HepG2 (cell line): ENCODE data around the gene ST8SIA6. TPM values are rescaled to one million over a fixed set of nuclear protein-coding genes. Genes with fewer than 3 reads are reported as not detected.

ENCODE experiments used
- ATAC-seq: fragments of 200-7000 bp; cut with Tn5 transposase; 3 replicates; pipeline ENCODE4 v1.9.1; 2020; ENCODE audit warnings: mild to moderate bottlenecking, moderate library complexity
- BruUV-seq: library from RNA; stranded (reverse); fragments of 400-500 nt; replicated peaks from 2 replicates; lab custom pipeline; 2021; lab: Mats Ljungman, UMichigan
- CTCF ChIA-PET: fragments of 300-600 bp; formaldehyde crosslinking; extraction: SDS; loops from one replicate; lab custom pipeline; 2021; ENCODE audit warnings: low total read pairs, inconsistent platforms, low intra/inter-chr PET ratio; lab: Yijun Ruan, JAX
- POLR2A ChIA-PET: fragments of 350-600 bp; sonication (Branson Sonifier 250); formaldehyde crosslinking; loops from one replicate; lab custom pipeline; 2020; ENCODE audit warnings: antibody characterized with exemption, inconsistent platforms; lab: Yijun Ruan, JAX
- DNase-seq: peaks from one replicate; pipeline ENCODE4 v3.0.0-alpha.2; 2015; ENCODE audit warnings: low spot score
- FAIRE-seq: peaks from 3 replicates; lab custom pipeline; 2011; peaks lifted over from hg19 to GRCh38; lab: Jason Lieb, UNC
- H2AFZ ChIP-seq: one replicate; pipeline ENCODE4 v1.6.1; 2011; ENCODE audit warnings: low read length, inconsistent platforms
- H3K27ac ChIP-seq: fragments of 300-600 bp; 3 replicates; pipeline ENCODE4 v1.8.0; 2011; ENCODE audit warnings: mixed run types, mild to moderate bottlenecking, mixed read lengths, low read length, inconsistent platforms; ENCODE audit not compliant: insufficient read depth; ENCODE audit errors: extremely low read length
- H3K27me3 ChIP-seq, 2 experiments: fragments of 200-600 bp in 1 of 2; 2 replicates in 1 of 2; 3 replicates in 1 of 2; pipeline versions ENCODE4 v1.6.0 to v1.8.0; 2011; ENCODE audit warnings: low read length in 2 of 2, mild to moderate bottlenecking in 2 of 2, moderate library complexity in 2 of 2, inconsistent platforms in 1 of 2; ENCODE audit not compliant: insufficient read depth in 2 of 2, control insufficient read depth in 1 of 2
- H3K36me3 ChIP-seq, 2 experiments: fragments of 200-600 bp in 1 of 2; replicated peaks in 1 of 2; 2 replicates in 1 of 2; 3 replicates in 1 of 2; pipeline versions ENCODE4 v1.5.1 to v1.8.0; 2011; ENCODE audit warnings: low read length in 2 of 2, inconsistent platforms in 1 of 2; ENCODE audit not compliant: insufficient read depth in 2 of 2, control insufficient read depth in 1 of 2
- H3K4me1 ChIP-seq: 2 replicates; pipeline ENCODE4 v1.5.1; 2012; ENCODE audit warnings: low read length, inconsistent platforms; ENCODE audit not compliant: insufficient read depth
- H3K4me2 ChIP-seq: 2 replicates; pipeline ENCODE4 v1.6.0; 2011; ENCODE audit warnings: low read depth, low read length, inconsistent platforms
- H3K4me3 ChIP-seq, 3 experiments: fragments of 200-600 bp in 1 of 3; sonication (generic), shearing (Covaris generic) in 1 of 3; replicated peaks in 1 of 3; 2 replicates each; pipeline ENCODE4 v1.5.1; 2011 to 2016; ENCODE audit warnings: low read length in 3 of 3, inconsistent platforms in 2 of 3, low read depth in 2 of 3, mild to moderate bottlenecking in 2 of 3, control low read depth in 1 of 3, mixed read lengths in 1 of 3; ENCODE audit not compliant: insufficient read depth in 1 of 3
- H3K79me2 ChIP-seq: one replicate; pipeline ENCODE4 v1.6.1; 2011; ENCODE audit warnings: low read length, inconsistent platforms; ENCODE audit not compliant: insufficient read depth
- H3K9ac ChIP-seq: 2 replicates; pipeline ENCODE4 v1.6.0; 2011; ENCODE audit warnings: mild to moderate bottlenecking, low read depth, low read length, inconsistent platforms; ENCODE audit not compliant: insufficient read depth
- H3K9me3 ChIP-seq: 2 replicates; pipeline ENCODE4 v1.5.1; 2012; ENCODE audit warnings: mild to moderate bottlenecking, low read length
- H4K20me1 ChIP-seq: 2 replicates; pipeline ENCODE4 v1.6.0; 2011; ENCODE audit warnings: inconsistent platforms, mild to moderate bottlenecking, low read length, moderate library complexity; ENCODE audit not compliant: insufficient read depth
- ARNTL ChIP-seq: sonication (generic); formaldehyde crosslinking; IDR thresholded peaks from 2 replicates; pipeline ENCODE4 v1.4.0; 2020; ENCODE audit warnings: mild to moderate bottlenecking, missing genetic modification reagents
- HOXA9 ChIP-seq: sonication (generic); formaldehyde crosslinking; IDR thresholded peaks from 2 replicates; pipeline ENCODE4 v1.8.1; 2022; ENCODE audit warnings: missing genetic modification reagents, mild to moderate bottlenecking, moderate library complexity, borderline replicate concordance
- SMAD1 ChIP-seq: sonication (generic); formaldehyde crosslinking; IDR thresholded peaks from 2 replicates; pipeline ENCODE4 v1.4.0; 2020; ENCODE audit warnings: missing genetic modification reagents, low read depth, mild to moderate bottlenecking, borderline replicate concordance
- SMAD9 ChIP-seq: sonication (generic); formaldehyde crosslinking; IDR thresholded peaks from 2 replicates; pipeline ENCODE4 v1.5.1; 2020; ENCODE audit warnings: mild to moderate bottlenecking, missing genetic modification reagents
- SRSF4 ChIP-seq: fragments of 200-400 bp; formaldehyde crosslinking; IDR thresholded peaks from one replicate; pipeline ENCODE4 v1.6.1; 2018; ENCODE audit warnings: mild to moderate bottlenecking, low read depth, low read length, moderate library complexity; ENCODE audit not compliant: poor library complexity, severe bottlenecking
- STAT6 ChIP-seq: sonication (generic); formaldehyde crosslinking; IDR thresholded peaks from 2 replicates; pipeline ENCODE4 v1.4.0; 2020; ENCODE audit warnings: missing genetic modification reagents, mild to moderate bottlenecking, borderline replicate concordance
- SUZ12 ChIP-seq: fragments of 150-350 bp; IDR thresholded peaks from 2 replicates; pipeline ENCODE4 v1.6.1; 2014; ENCODE audit warnings: low read depth, low read length
- ZBTB25 ChIP-seq: IDR thresholded peaks from 2 replicates; pipeline ENCODE4 v1.6.1; 2018; ENCODE audit warnings: missing genetic modification reagents
- ZFP90 ChIP-seq: sonication (generic); formaldehyde crosslinking; IDR thresholded peaks from 2 replicates; pipeline ENCODE4 v1.8.0; 2022; ENCODE audit warnings: missing genetic modification reagents, mild to moderate bottlenecking, inconsistent platforms, borderline replicate concordance
- ZNF30 ChIP-seq: sonication (generic); formaldehyde crosslinking; IDR thresholded peaks from 2 replicates; pipeline ENCODE4 v1.5.0; 2020; ENCODE audit warnings: mild to moderate bottlenecking, missing genetic modification reagents
- ZNF496 ChIP-seq: sonication (generic); formaldehyde crosslinking; IDR thresholded peaks from 2 replicates; pipeline ENCODE4 v1.8.1; 2023; ENCODE audit warnings: mild to moderate bottlenecking, moderate library complexity, missing genetic modification reagents; ENCODE audit not compliant: insufficient replicate concordance
- WGBS: methylation state at CpG from one replicate; pipeline ENCODE4 v1.1.6; 2017; ENCODE audit warnings: low lambda C conversion rate; 5-methylcytosine and 5-hydroxymethylcytosine counted together
- in situ Hi-C: cut with HindIII; loops from 2 replicates; pipeline ENCODE4 v1.10.0; 2017; ENCODE audit warnings: low pct_unique_long_range_greater_than_20kb; ENCODE audit not compliant: extremely low pct_ligation_motif_present
- intact Hi-C: fragments of 100-400 bp; cut with micrococcal nuclease; formaldehyde crosslinking; loops from one replicate; pipeline ENCODE4 v1.10.0; 2022; ENCODE audit not compliant: unreplicated experiment
- polyA plus RNA-seq, 8 experiments: library from polyadenylated mRNA; depleted of rRNA in 3 of 8; stranded (reverse) in 7 of 8; unstranded in 1 of 8; fragments of >200 nt; fragmentation: Illumina TruSeq in 4 of 8; extraction: Trizol in 4 of 8; gene quantifications; 2 replicates each; pipeline versions ENCODE4 v1.2.1 to v1.2.3, GENCODE V29; 2011 to 2016; ENCODE audit warnings: low read depth in 4 of 8, missing spikeins in 1 of 8, mixed read lengths in 1 of 8; ENCODE audit not compliant: insufficient read depth in 1 of 8
- total RNA-seq, 5 experiments: library from RNA; depleted of rRNA; stranded (reverse); fragments of >200 nt; fragmentation: Illumina TruSeq; extraction: Trizol; gene quantifications; 2 replicates each; pipeline ENCODE4 v1.2.3, GENCODE V29; 2016; ENCODE audit warnings: low read depth in 1 of 5
- TF ChIP-seq, protein P1 (sequence below): sonication (generic); formaldehyde crosslinking; IDR thresholded peaks from 2 replicates; pipeline ENCODE4 v1.8.1; 2023; ENCODE audit warnings: mild to moderate bottlenecking, inconsistent platforms, moderate library complexity, missing genetic modification reagents, borderline replicate concordance
- TF ChIP-seq, protein P2 (sequence below): sonication (generic); formaldehyde crosslinking; IDR thresholded peaks from 2 replicates; pipeline ENCODE4 v1.5.0; 2020; ENCODE audit warnings: missing genetic modification reagents

The ST8SIA6 gene
- total and polyA plus RNA-seq, 2 of the 13 experiments (the other 11 are each of a cell fraction or from before 2014, with no cell fraction given), result not detected

GRCh38 chr10:17476073-17476472, 21.7 kb upstream of the ST8SIA6 start:
- H3K4me1 ChIP-seq, result no peaks in the 10 kb centered on the region
- in situ Hi-C loops (no loop called here), intact Hi-C loops (no loop called here)
- ChIA-PET CTCF (no interaction called here), POLR2A (no interaction called here)
- H3K36me3 ChIP-seq, result no peaks in the 10 kb centered on the region
- H3K9ac ChIP-seq, result no peak overlapping the region
- no TSS peak for BruUV-seq
- DNase-seq (no peak), ATAC-seq (no peak), FAIRE-seq (no peak)
- H3K4me3 ChIP-seq, result no peak overlapping the region
- no peak overlapping the region for H3K4me2 ChIP-seq
- peaks cover 0 to 4% of the 10 kb centered on the region in 2 experiments; a peak in 1 of 5 replicates for H3K27me3 ChIP-seq
- no peaks in the 10 kb centered on the region for H3K9me3 ChIP-seq
- WGBS, result 0% methylated on average over 1 of the region's 1 CpG
- H4K20me1 ChIP-seq, result no peaks in the 10 kb centered on the region
- H2AFZ ChIP-seq, result no peak overlapping the region
- no peak overlapping the region for H3K27ac ChIP-seq
- no peaks in the 10 kb centered on the region for H3K79me2 ChIP-seq
- TF ChIP-seq ZNF30, result no peak
- TF ChIP-seq, protein P1, sequence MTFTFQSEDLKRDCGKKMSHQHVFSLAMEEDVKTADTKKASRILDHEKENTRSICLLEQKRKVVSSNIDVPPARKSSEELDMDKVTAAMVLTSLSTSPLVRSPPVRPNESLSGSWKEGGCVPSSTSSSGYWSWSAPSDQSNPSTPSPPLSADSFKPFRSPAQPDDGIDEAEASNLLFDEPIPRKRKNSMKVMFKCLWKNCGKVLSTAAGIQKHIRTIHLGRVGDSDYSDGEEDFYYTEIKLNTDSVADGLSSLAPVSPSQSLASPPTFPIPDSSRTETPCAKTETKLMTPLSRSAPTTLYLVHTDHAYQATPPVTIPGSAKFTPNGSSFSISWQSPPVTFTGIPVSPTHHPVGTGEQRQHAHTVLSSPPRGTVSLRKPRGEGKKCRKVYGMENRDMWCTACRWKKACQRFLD, result no peak
- TF ChIP-seq ZNF496 (CRISPR knock-in tag), result no peak
- TF ChIP-seq SRSF4, result no peak
- TF ChIP-seq HOXA9, result no peak
- no peak for TF ChIP-seq SMAD9
- TF ChIP-seq SMAD1 (CRISPR knock-in tag), result no peak
- no peak for TF ChIP-seq ZBTB25 (CRISPR knock-in tag)
- no peak for TF ChIP-seq ARNTL (CRISPR knock-in tag)
- TF ChIP-seq, protein P2, sequence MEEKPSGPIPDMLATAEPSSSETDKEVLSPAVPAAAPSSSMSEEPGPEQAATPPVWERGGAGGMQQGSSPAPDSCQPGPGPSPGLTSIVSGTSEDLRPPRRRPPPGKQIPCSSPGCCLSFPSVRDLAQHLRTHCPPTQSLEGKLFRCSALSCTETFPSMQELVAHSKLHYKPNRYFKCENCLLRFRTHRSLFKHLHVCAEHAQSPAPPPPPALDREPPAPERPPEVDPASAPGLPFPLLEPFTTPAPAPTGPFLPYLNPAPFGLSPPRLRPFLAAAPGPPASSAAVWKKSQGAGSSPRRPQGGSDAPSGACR (CRISPR knock-in tag), result no peak
- no peak for TF ChIP-seq ZFP90 (CRISPR knock-in tag)
- TF ChIP-seq SUZ12, result no peak
- no peak for TF ChIP-seq STAT6 (CRISPR knock-in tag)
- TF ChIP-seq, all 625 proteins: peak for 0
